Activated T-helper 17 cell treated with anti-CD3 and anti-CD28 coated beads, Interleukin-2, amount 50 U/mL, for 72 hours (primary cell): ENCODE results near the gene MYH9. TPM values are rescaled to one million over a fixed set of nuclear protein-coding genes. Genes with fewer than 3 reads are reported as not detected.

Source experiments
- ATAC-seq: fragments of 150-1000 bp; cut with Tn5 transposase; replicated peaks from 2 replicates; pipeline ENCODE4 v1.10.0; 2021; ENCODE audit warnings: mild to moderate bottlenecking, moderate library complexity
- H3K27ac Mint-ChIP-seq: one replicate; pipeline ENCODE4 v1.8.0; 2022; ENCODE audit warnings: mixed read lengths
- H3K27me3 Mint-ChIP-seq: one replicate; pipeline ENCODE4 v1.8.0; 2022; ENCODE audit warnings: mixed read lengths
- H3K36me3 Mint-ChIP-seq: one replicate; pipeline ENCODE4 v1.8.0; 2022; ENCODE audit warnings: low read depth, mild to moderate bottlenecking, mixed read lengths
- H3K4me1 Mint-ChIP-seq: one replicate; pipeline ENCODE4 v1.8.0; 2022; ENCODE audit warnings: mixed read lengths
- H3K4me3 Mint-ChIP-seq: one replicate; pipeline ENCODE4 v1.8.0; 2022; ENCODE audit warnings: mild to moderate bottlenecking, mixed read lengths
- H3K9me3 Mint-ChIP-seq: one replicate; pipeline ENCODE4 v1.8.0; 2022; ENCODE audit warnings: mixed read lengths
- total RNA-seq, 2 donors: library from RNA; stranded (reverse); gene quantifications; one replicate each; pipeline ENCODE4 v1.2.3, GENCODE V29; 2022

The MYH9 gene
- total RNA-seq, 2 donors from 2014 or later = 782 to 800 TPM

DNA sequence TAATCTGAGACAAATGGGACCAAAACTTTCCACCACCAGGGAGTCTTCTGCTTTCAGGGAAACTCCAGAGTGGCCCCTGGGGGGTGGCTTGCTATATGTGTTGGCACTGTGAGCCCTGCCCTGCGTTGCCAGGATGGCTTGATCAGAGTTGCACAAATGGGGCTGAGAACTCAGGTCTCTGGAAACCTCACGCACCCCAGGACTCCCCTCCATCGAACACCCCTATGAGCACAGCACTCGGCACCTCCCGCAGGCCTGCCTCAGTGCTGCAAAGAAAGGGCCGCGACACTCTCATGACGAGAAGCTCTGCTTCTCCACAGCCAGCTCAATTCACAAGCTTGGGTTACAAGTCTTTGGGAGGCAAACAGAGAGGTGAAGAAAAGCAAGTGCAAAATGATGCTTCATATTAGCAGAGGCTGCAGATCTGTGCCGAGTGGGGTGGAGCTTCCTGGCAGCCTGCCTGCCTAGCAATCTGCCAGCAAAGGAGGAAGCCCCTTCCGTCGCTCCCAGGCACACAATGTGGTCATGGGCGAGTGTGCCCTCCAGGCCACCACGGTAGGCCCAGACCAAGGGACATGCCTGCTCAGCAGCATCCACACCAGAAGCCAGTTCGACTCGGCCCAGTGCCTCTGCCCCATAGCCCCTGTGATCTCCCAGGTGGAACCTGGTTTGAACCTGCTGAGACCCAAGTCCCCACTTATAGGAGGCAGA is 55.7 kb downstream of the MYH9 start:
- Mint-ChIP-seq H3K27ac (peak overlapping the region; percentile 98), H3K4me3 (peak overlapping the region; percentile 97), H3K9me3 (no peaks in the 10 kb centered on the region), H3K27me3 (no peaks in the 10 kb centered on the region), H3K4me1 (peaks cover 83% of the 10 kb centered on the region), H3K36me3 (peaks cover 100% of the 10 kb centered on the region)
- peak; percentile 11 for ATAC-seq

- Mint-ChIP-seq H3K9me3 (no peaks in the 10 kb centered on the region), H3K4me3 (peak overlapping the region; percentile 97), H3K27ac (peak overlapping the region; percentile 98), H3K27me3 (no peaks in the 10 kb centered on the region), H3K36me3 (peaks cover 100% of the 10 kb centered on the region), H3K4me1 (peaks cover 79% of the 10 kb centered on the region)
- peak; percentile 63 for ATAC-seq
Observed at GRCh38 chr22:36331306-36331911, 56.4 kb downstream of the MYH9 start.

DNA sequence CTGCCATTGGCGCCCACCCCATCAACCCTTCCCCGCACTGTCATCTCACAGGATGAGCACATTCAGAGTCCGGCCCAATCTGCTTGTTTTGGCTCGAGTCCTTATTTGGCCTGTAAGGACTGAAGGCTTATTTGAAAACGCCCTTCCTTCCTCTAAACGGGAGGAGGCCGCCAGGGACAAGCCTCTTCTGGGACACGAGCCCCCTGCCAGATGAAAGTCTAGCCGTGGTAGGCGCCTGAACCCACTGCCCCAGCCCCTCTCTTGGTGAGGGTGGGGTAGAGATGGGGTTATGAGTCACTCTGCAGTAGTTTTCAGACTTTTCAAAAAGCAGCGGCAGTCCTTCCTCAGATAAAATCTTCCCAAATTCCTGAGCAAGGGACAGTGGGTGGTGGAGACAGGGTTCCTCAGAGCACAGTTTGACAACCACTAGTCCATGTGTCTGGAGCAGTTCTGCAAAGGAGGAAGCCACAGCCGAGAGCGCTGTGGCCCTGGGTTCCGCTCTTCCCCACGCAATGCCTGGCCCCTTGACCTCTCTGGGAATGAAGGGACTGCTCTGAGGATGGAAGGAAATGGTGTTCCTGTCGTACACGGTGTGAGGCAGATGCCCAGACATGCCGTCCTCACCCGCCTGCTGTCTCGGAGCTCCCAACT is 57.0 kb downstream of the MYH9 start:
- Mint-ChIP-seq H3K9me3 (no peaks in the 10 kb centered on the region), H3K4me3 (peak overlapping the region; percentile 97), H3K27ac (peak overlapping the region; percentile 98), H3K4me1 (peaks cover 75% of the 10 kb centered on the region), H3K36me3 (peaks cover 100% of the 10 kb centered on the region), H3K27me3 (no peaks in the 10 kb centered on the region)
- no peak for ATAC-seq

GRCh38 chr22:36330127-36330526 is 57.6 kb downstream of the MYH9 start:
- H3K27ac Mint-ChIP-seq = peak overlapping the region; percentile 98
- no peaks in the 10 kb centered on the region for H3K27me3 Mint-ChIP-seq
- H3K4me3 Mint-ChIP-seq = peak overlapping the region; percentile 97
- H3K36me3 Mint-ChIP-seq = peaks cover 100% of the 10 kb centered on the region
- peaks cover 71% of the 10 kb centered on the region for H3K4me1 Mint-ChIP-seq
- no peaks in the 10 kb centered on the region for H3K9me3 Mint-ChIP-seq
- ATAC-seq = no peak

- no peaks in the 10 kb centered on the region for H3K9me3 Mint-ChIP-seq
- peak overlapping the region; percentile 97 for H3K4me3 Mint-ChIP-seq
- peak overlapping the region; percentile 98 for H3K27ac Mint-ChIP-seq
- no peaks in the 10 kb centered on the region for H3K27me3 Mint-ChIP-seq
- H3K4me1 Mint-ChIP-seq = peaks cover 64% of the 10 kb centered on the region
- peaks cover 100% of the 10 kb centered on the region for H3K36me3 Mint-ChIP-seq
- peak; percentile 48 for ATAC-seq
Observed at GRCh38 chr22:36329254-36330078, 58.3 kb downstream of the MYH9 start.

DNA sequence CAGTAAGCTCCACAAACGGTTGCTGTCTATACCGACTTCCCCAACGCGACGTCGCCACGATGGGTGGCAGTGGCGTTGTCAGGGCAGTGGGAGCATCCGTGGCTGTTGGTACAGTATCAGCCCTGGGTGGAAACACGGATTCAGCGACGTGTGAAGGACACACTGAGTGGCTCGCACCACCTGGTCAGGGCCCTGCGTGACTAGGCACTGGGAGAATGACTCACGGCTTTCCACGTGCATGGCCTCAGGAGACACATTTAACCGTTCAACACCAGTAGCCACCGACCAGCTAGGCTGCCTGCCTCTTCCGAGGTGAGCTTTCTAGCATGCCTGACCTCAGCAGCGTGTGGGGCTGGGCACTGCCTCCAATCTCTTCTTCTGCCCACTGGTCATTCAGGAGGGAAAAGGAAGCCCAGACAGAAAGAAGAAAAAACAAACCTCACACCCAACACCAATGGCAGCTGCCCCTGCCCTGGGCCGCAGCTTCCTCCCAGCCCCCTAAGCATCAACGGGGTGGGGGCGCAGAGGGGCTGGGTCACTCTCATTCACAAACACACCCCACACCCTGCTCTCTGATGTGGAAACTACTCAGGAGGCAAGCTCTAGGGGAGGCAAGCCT is 59.0 kb downstream of the MYH9 start:
- H3K36me3 Mint-ChIP-seq = peaks cover 100% of the 10 kb centered on the region
- H3K27ac Mint-ChIP-seq = peak overlapping the region; percentile 98
- no peaks in the 10 kb centered on the region for H3K9me3 Mint-ChIP-seq
- ATAC-seq = peak; percentile 16
- H3K4me1 Mint-ChIP-seq = peaks cover 59% of the 10 kb centered on the region
- no peaks in the 10 kb centered on the region for H3K27me3 Mint-ChIP-seq
- H3K4me3 Mint-ChIP-seq = peak overlapping the region; percentile 97

- Mint-ChIP-seq H3K27me3 (no peaks in the 10 kb centered on the region), H3K36me3 (peaks cover 100% of the 10 kb centered on the region), H3K9me3 (no peaks in the 10 kb centered on the region), H3K4me1 (peaks cover 53% of the 10 kb centered on the region), H3K4me3 (peak overlapping the region; percentile 97), H3K27ac (peak overlapping the region; percentile 98)
- ATAC-seq = no peak
Observed at GRCh38 chr22:36327922-36328551, 59.7 kb downstream of the MYH9 start.

DNA sequence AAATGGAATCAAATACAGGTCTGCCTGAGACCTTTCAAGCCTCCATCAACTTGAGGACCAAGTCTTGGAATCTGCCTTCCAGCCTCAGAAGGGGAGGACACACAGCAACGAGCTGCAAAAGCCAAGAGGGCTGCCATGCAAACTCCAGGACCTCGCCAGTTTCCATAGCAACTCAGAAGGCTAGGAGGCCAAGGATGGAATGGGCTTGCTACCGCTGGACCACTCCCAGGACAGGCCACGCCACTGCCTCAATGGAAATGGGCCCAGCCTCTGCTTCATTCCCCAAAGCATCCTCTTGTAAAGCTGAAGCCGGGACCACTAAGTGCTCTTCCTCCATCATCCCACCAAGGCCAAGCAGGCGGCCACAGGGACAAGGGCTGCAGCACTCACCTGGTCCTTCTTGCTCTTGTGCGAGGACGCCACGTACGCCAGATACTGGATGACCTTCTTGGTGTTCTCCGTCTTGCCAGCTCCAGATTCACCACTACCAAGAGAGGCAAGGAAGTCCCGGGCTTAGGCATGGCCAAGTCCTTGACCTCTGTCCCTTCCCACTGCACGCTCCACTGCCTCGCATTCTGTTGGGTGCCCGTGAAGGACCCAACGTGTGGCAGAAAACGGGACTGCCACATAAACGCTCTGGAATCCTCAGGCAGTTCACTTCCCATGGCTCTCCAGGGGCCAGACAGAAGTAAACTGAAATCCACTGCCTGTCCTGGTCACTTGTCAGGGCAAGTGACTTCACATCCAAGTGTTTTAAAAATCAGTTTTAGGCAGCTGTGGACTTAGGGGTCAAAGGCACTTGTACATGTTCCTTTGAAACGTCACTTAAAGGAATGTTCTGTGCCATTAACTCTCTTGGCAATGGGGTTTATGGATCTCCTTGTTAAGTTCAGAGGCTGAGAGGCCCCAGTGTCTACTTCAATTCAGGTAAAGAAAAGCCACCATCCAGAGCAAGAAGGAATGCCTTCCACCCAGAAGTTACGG is 61.3 kb downstream of the MYH9 start:
- Mint-ChIP-seq H3K27me3 (no peaks in the 10 kb centered on the region), H3K4me3 (no peak overlapping the region), H3K27ac (peak overlapping the region; percentile 98), H3K36me3 (peaks cover 100% of the 10 kb centered on the region), H3K9me3 (no peaks in the 10 kb centered on the region), H3K4me1 (peaks cover 41% of the 10 kb centered on the region)
- ATAC-seq = no peak

DNA sequence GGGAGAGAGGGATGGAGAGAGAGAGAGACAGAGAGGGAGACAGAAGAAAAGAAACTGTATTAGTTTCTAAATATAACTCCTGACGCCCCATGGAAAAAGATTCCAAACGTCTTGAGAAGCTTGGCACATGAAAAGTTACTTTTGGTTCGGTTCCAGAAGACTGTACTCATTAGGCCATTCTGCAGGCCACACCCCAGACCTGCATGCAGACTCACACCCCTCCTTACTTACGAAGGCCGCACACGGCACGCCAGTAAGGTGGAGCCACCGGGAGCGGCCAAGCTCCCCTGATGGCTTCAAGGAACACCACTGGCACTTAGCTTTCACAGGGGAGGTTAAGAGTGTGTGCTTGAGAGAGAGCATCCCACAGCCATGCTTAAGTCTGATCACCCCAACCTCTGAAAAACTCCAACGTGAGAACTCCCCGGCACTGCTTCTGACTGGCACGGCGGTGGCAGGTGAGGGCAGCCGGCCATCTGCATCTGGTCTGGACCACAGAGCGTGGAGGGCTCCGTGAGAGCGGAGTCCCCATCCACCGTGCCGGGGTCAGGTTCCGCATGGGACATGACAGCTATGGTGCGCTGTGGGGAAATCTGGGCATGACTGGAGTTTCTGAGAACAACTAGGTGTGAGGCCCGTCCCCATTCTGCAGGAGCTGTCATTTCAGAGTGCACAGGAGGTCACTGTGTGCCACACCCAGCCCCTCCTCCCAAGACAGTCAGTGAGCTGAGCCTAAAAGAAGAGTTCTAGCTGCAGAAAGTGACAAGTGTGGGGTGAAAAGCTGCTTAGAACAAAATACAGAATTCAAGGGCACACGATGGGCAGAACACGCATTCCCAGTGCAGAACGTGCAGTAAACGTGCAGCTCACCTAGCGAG is 62.4 kb downstream of the MYH9 start:
- Mint-ChIP-seq H3K27ac (peak overlapping the region; percentile 66), H3K4me3 (no peak overlapping the region), H3K36me3 (peaks cover 100% of the 10 kb centered on the region), H3K27me3 (no peaks in the 10 kb centered on the region), H3K4me1 (peaks cover 31% of the 10 kb centered on the region), H3K9me3 (no peaks in the 10 kb centered on the region)
- ATAC-seq = no peak

DNA sequence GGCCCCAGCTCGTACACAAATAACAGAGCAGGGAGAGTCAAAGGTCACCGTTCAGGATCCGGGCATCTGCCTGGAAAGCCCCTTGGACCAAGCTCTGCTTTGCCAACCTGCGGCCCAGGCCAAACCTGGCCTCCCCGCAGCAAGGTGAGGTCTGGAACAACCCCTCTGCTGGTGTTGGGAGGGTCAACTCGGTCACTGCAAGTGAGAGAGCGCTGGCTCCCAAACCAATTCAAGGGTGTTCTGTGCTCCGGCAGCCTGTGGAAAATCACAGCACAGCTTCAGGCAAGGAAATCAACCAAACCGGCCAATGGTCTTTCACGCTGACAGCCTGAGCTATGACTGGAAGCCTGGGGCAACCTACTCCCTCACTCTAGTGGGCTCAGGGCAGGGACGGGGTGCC is 63.4 kb downstream of the MYH9 start:
- Mint-ChIP-seq H3K27me3 (no peaks in the 10 kb centered on the region), H3K27ac (peak overlapping the region; percentile 46), H3K4me3 (no peak overlapping the region), H3K9me3 (no peaks in the 10 kb centered on the region), H3K36me3 (peaks cover 100% of the 10 kb centered on the region), H3K4me1 (peaks cover 21% of the 10 kb centered on the region)
- ATAC-seq = no peak

GRCh38 chr22:36323855-36324331 is 63.9 kb downstream of the MYH9 start:
- Mint-ChIP-seq H3K27ac (no peak overlapping the region), H3K36me3 (peaks cover 100% of the 10 kb centered on the region), H3K4me3 (no peak overlapping the region), H3K27me3 (no peaks in the 10 kb centered on the region), H3K9me3 (no peaks in the 10 kb centered on the region), H3K4me1 (peaks cover 16% of the 10 kb centered on the region)
- no peak for ATAC-seq
